Left forelimb (tissue), 1 donor: ENCODE results near the gene POM121C.
"Not testable (repeated sequence)": the region's sequence is repeated elsewhere in the genome, so short reads cannot be mapped to it uniquely, and the experiment has no call there.

Experiments
- DNase-seq: peaks from one replicate; pipeline ENCODE4 v3.0.0-alpha.2; 2018; ENCODE audit warnings: low spot score

The POM121C gene

DNA sequence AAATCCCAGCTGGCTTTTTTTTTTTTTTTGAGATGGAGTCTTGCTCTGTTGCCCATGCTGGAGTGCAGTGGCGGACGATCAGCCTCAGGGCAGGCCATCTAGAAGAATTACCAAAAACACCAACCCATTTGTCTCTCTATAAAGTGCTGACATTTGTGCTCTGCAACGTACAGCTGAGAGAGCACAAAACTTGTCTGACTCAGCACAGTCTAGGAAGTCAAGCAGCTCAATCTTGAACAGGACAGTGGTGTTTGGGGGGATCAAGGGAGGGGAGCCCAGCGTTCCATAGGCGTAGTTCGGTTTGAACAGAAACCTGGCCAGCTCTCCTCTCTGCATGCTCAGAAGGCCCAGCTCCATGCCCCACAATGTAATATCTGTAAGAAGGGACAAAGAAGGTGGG, 92.9 kb downstream of the POM121C start:
- not testable (repeated sequence) for DNase-seq

DNA sequence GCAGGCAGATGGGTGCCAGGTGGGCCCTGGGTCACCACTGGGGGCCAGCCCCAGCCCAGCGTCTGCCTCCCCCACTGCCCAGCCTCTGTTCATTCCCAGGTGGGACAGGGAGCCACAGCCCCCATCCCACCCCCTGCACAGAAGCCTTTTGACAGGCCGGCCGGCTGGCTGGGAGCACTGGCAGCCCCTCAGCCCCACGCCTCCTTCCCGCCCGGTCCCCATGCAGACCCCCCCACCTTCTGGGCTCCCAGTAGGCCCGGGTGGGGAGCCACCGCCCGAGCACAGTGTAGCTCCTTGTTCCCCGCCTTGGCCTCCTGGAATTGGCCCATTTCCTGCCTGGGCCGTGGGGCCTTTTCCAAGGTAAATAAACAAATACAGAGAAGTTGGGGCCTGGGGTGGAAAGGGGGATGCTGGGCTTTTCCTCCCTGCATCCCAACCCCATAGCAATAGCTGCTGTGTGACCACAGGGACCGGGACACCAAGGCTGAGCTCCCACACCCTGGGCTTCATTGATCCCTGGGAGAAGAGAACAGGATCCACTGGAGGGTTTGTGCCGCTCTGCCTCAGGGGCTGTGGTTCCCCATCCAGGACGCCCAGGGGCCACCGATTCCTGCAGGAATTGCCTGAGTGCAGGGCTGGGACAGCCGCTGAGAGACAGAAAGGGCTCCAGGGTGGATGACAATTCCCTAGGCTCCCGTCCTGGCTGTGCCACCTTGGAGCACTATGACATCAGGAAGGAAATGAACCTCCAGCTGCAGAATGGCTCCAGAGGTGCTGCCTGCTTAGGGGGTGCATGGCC, 111.4 kb downstream of the POM121C start:
- DNase-seq: not testable (repeated sequence)

GRCh38 chr7:75374144-75374518, 112.0 kb downstream of the POM121C start:
- not testable (repeated sequence) for DNase-seq

GRCh38 chr7:75367313-75367712, 118.8 kb downstream of the POM121C start:
- not testable (repeated sequence) for DNase-seq
